GM12891 (cell line): ENCODE results near the gene CFAP410.
"Not testable (repeated sequence)": the region's sequence is repeated elsewhere in the genome, so short reads cannot be mapped to it uniquely, and the experiment has no call there.

Source experiments
- DNase-seq: peaks from one replicate; pipeline ENCODE4 v3.0.0; 2011; ENCODE audit warnings: low spot score; ENCODE audit not compliant: insufficient read length
- FAIRE-seq: peaks from 2 replicates; lab custom pipeline; 2011; peaks lifted over from hg19 to GRCh38; lab: Jason Lieb, UNC
- PAX5 ChIP-seq: IDR thresholded peaks from 2 replicates; pipeline ENCODE4 v1.6.1; 2011; ENCODE audit warnings: low read length, moderate library complexity, mild to moderate bottlenecking; ENCODE audit not compliant: insufficient read depth, severe bottlenecking
- POLR2A ChIP-seq: IDR thresholded peaks from 2 replicates; pipeline ENCODE4 v1.6.1; 2011; ENCODE audit warnings: low read depth, low read length, control low read depth
- POLR2AphosphoS5 ChIP-seq: IDR thresholded peaks from 2 replicates; pipeline ENCODE4 v1.6.1; 2011; ENCODE audit warnings: low read depth, low read length, control low read depth
- POU2F2 ChIP-seq: IDR thresholded peaks from 2 replicates; pipeline ENCODE4 v1.6.1; 2011; ENCODE audit warnings: low read depth, mild to moderate bottlenecking, control low read depth, low read length, moderate library complexity
- SPI1 ChIP-seq: IDR thresholded peaks from 2 replicates; pipeline ENCODE4 v1.6.1; 2011; ENCODE audit warnings: low read depth, low read length, control low read depth
- TAF1 ChIP-seq: IDR thresholded peaks from 2 replicates; pipeline ENCODE4 v1.6.1; 2011; ENCODE audit warnings: low read depth, low read length, control low read depth

The CFAP410 gene

DNA sequence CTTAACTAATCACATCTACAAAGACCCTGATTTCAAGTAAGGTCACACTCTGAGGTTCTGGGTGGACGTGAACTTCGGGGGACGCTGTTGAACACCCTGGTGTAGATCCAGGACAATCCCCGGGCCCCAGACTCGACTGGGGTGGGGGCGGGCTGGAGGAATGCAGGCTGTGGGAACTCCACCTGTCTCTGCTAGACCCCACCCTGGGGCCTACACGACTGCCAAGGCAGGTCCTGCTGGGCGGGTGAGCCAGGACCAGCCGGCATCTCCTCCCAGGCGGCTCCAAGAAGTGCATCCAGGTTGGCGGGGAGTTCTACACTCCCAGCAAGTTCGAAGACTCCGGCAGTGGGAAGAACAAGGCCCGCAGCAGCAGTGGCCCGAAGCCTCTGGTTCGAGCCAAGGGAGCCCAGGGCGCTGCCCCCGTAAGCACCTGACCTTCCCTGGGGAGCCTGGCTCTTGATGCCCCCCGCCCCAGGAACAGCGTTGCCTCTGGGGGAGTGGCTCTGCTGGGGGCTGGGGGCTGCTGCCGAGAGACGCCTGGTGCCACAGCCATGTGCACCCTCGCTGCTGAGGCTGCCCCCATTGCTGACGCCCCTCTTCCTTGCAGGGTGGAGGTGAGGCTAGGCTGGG lies 49.7 kb downstream of the CFAP410 start:
- no peak for FAIRE-seq
- no peak for TF ChIP-seq TAF1
- no peak for TF ChIP-seq POU2F2
- TF ChIP-seq POLR2A: no peak
- no peak for TF ChIP-seq PAX5
- no peak for TF ChIP-seq SPI1
- no peak for TF ChIP-seq POLR2AphosphoS5
- DNase-seq: no peak

GRCh38 chr21:44288251-44289110 lies 50.7 kb downstream of the CFAP410 start:
- FAIRE-seq (no peak), DNase-seq (no peak)
- TF ChIP-seq POU2F2 (no peak), POLR2AphosphoS5 (no peak), POLR2A (no peak), SPI1 (no peak), TAF1 (no peak), PAX5 (no peak)

DNA sequence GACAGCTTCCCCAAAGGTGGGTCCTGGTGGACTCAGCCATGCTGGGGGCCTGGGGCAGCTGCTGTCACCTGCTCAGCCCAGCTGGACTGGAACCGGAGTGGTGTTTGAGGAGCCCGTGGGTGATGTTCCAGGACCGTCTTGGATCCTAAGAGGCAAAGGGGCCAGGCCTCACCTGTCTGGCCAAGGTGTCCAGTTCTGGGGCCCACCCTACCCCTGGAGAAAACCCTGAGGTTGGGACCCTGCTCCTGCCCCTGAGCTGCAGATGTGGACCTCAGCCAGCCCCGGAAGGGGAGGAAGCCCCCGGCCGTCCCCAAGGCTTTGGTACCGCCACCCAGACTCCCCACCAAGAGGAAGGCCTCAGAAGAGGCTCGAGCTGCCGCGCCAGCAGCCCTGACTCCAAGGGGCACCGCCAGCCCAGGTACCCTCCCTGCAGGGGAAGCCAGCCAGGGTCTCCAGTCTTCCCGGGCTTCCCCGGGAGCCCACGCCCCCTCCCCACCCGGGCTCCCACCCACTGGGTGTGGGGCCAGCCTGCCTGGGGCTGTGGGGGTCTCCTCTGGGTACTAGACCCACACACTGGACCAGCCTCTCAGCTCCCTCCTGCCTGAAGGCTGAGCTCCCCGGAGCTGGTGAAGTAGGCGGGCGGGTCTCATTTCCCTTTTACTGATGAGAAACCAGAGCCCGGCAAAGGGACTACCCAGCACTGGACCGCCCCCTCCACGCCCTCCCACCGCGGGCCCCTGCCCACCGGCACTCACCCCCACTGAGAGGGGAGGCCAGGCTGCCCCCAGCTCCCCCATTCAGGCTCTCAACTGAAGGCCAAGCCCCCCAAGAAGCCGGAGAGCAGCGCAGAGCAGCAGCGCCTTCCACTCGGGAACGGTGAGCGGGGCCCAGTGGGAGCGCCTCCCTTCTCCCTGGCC lies 52.2 kb downstream of the CFAP410 start:
- DNase-seq: no peak
- no peak for FAIRE-seq
- peak; percentile 29; the same call in 1 of the 2 replicates for TF ChIP-seq SPI1
- no peak for TF ChIP-seq POLR2AphosphoS5
- no peak for TF ChIP-seq PAX5

- TF ChIP-seq TAF1: no peak
- no peak for TF ChIP-seq POLR2AphosphoS5
- no peak for TF ChIP-seq POLR2A
- TF ChIP-seq PAX5: no peak
- TF ChIP-seq POU2F2: no peak
- TF ChIP-seq SPI1: no peak
- DNase-seq: no peak
- no peak for FAIRE-seq
These were observed 53.0 kb downstream of the CFAP410 start for GRCh38 chr21:44286086-44286715.

DNA sequence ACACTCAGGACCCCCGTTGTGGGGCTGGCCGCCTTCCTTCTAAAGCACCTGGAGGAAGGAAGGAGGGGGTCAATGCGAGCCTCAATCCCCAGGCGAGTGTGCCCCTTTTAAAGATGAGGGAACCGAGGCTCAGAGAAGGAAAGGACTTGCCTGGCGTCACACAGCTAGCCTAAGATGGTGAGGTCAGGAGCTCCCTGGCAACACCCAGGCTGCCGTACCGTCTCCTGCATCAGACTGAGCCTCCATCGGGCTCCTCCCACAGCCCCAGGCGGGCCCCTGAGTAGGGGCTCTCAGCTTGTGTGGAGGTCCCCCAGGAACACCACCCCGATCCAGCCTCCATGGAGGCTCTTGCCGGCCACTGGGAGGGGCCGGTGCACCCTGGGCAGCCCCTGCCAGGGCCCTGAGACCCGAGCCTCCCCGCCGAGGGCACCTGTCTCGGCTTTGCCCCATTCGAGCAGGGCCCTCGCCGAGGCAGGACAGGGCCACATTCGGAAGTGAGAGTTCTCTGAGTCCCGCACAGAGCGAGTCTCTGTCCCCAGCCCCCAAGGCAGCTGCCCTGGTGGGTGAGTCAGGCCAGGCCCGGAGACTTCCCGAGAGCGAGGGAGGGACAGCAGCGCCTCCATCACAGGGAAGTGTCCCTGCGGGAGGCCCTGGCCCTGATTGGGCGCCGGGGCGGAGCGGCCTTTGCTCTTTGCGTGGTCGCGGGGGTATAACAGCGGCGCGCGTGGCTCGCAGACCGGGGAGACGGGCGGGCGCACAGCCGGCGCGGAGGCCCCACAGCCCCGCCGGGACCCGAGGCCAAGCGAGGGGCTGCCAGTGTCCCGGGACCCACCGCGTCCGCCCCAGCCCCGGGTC lies 53.8 kb downstream of the CFAP410 start, which contains the start of gene AIRE:
TSS of gene AIRE (plus strand) at position 739 of the 855 bp plus-strand sequence. CDS start 131 bp downstream, outside the sequence.
- no peak for DNase-seq
- no peak for TF ChIP-seq SPI1
- TF ChIP-seq POU2F2: no peak
- TF ChIP-seq PAX5: no peak
- TF ChIP-seq POLR2AphosphoS5: no peak
- no peak for TF ChIP-seq TAF1
- no peak for TF ChIP-seq POLR2A
- no peak for FAIRE-seq

GRCh38 chr21:44283948-44284347 lies 55.2 kb downstream of the CFAP410 start:
- no peak for DNase-seq
- FAIRE-seq: no peak
- TF ChIP-seq POLR2AphosphoS5 (no peak), SPI1 (no peak), PAX5 (no peak), TAF1 (no peak), POU2F2 (no peak), POLR2A (no peak)

- not testable (repeated sequence) for DNase-seq, FAIRE-seq
These were observed 55.9 kb downstream of the CFAP410 start for GRCh38 chr21:44283211-44283785.

- TF ChIP-seq POLR2AphosphoS5 (no peak), SPI1 (no peak), TAF1 (no peak), PAX5 (no peak), POLR2A (no peak), POU2F2 (no peak)
- DNase-seq (no peak), FAIRE-seq (no peak)
These were observed 56.8 kb downstream of the CFAP410 start for GRCh38 chr21:44282370-44282769.
